ENCODE measurements around the gene ZFP92.

Gene ZFP92

GRCh38 chrX:153439977-153440376, 28.7 kb downstream of the ZFP92 start:
- Histone ChIP-seq H3K9me3 (ENCODE audit: insufficient read depth, low read length, severe bottlenecking) (no peaks in the 10 kb centered on the region), H3K27ac (ENCODE audit: low read length) (no peak overlapping the region), H3K4me1 (ENCODE audit: insufficient read depth, low read length) (no peaks in the 10 kb centered on the region), H4K20me1 (ENCODE audit: insufficient read depth, low read length) (no peaks in the 10 kb centered on the region), H3K4me2 (ENCODE audit: insufficient read depth, low read length) (no peak overlapping the region), H3K36me3 (ENCODE audit: insufficient read depth, low read length) (no peaks in the 10 kb centered on the region), H3K4me3 (ENCODE audit: low read depth in 1 of 2, low read length in 2 of 2) (no peak overlapping the region), H3K27me3 (ENCODE audit: insufficient read depth, low read length, poor library complexity) (no peaks in the 10 kb centered on the region), H2AFZ (ENCODE audit: low read depth, low read length) (no peak overlapping the region), H3K79me2 (ENCODE audit: insufficient read depth, low read length) (no peaks in the 10 kb centered on the region), H3K9ac (ENCODE audit: low read depth, low read length) (no peak overlapping the region)
- no peak for ATAC-seq (ENCODE audit: insufficient read depth, low read depth)
- no peak for DNase-seq
- TF ChIP-seq CTCF (IDR thresholded peaks at IDR 0.05; ENCODE audit: borderline replicate concordance, extremely low read depth, low read length, poor library complexity, severe bottlenecking) (no peak), EZH2 (IDR thresholded peaks at IDR 0.05; ENCODE audit: borderline replicate concordance, low read depth, low read length, severe bottlenecking) (no peak)

GRCh38 chrX:153440556-153441135, 29.4 kb downstream of the ZFP92 start:
- TF ChIP-seq EZH2 (IDR thresholded peaks at IDR 0.05; ENCODE audit: borderline replicate concordance, low read depth, low read length, severe bottlenecking) (no peak), CTCF (IDR thresholded peaks at IDR 0.05; ENCODE audit: borderline replicate concordance, extremely low read depth, low read length, poor library complexity, severe bottlenecking) (no peak)

GRCh38 chrX:153441296-153441695, 30.0 kb downstream of the ZFP92 start:
- no peak for ATAC-seq (ENCODE audit: insufficient read depth, low read depth)
- no peak overlapping the region for H3K4me3 ChIP-seq (ENCODE audit: low read depth in 1 of 2, low read length in 2 of 2)
- no peaks in the 10 kb centered on the region for H3K4me1 ChIP-seq (ENCODE audit: insufficient read depth, low read length)

More at GRCh38 chrX:153440556-153441135, 29.4 kb downstream of the ZFP92 start:
- H3K9ac ChIP-seq (ENCODE audit: low read depth, low read length) = no peak overlapping the region
- H4K20me1 ChIP-seq (ENCODE audit: insufficient read depth, low read length) = no peaks in the 10 kb centered on the region
- no peak overlapping the region for H3K27ac ChIP-seq (ENCODE audit: low read length)
- ATAC-seq (ENCODE audit: insufficient read depth, low read depth) = no peak
- H3K4me2 ChIP-seq (ENCODE audit: insufficient read depth, low read length) = no peak overlapping the region
- H3K4me1 ChIP-seq (ENCODE audit: insufficient read depth, low read length) = no peaks in the 10 kb centered on the region
- no peaks in the 10 kb centered on the region for H3K79me2 ChIP-seq (ENCODE audit: insufficient read depth, low read length)
- no peaks in the 10 kb centered on the region for H3K36me3 ChIP-seq (ENCODE audit: insufficient read depth, low read length)
- H3K27me3 ChIP-seq (ENCODE audit: insufficient read depth, low read length, poor library complexity) = no peaks in the 10 kb centered on the region
- no peak overlapping the region for H3K4me3 ChIP-seq (ENCODE audit: low read depth in 1 of 2, low read length in 2 of 2)
- DNase-seq = no peak
- H3K9me3 ChIP-seq (ENCODE audit: insufficient read depth, low read length, severe bottlenecking) = no peaks in the 10 kb centered on the region
- H2AFZ ChIP-seq (ENCODE audit: low read depth, low read length) = no peak overlapping the region

More at GRCh38 chrX:153441296-153441695, 30.0 kb downstream of the ZFP92 start:
- no peak for DNase-seq
- TF ChIP-seq CTCF (IDR thresholded peaks at IDR 0.05; ENCODE audit: borderline replicate concordance, extremely low read depth, low read length, poor library complexity, severe bottlenecking) (no peak), EZH2 (IDR thresholded peaks at IDR 0.05; ENCODE audit: borderline replicate concordance, low read depth, low read length, severe bottlenecking) (no peak)
- Histone ChIP-seq H3K27ac (ENCODE audit: low read length) (no peak overlapping the region), H3K36me3 (ENCODE audit: insufficient read depth, low read length) (no peaks in the 10 kb centered on the region), H3K9me3 (ENCODE audit: insufficient read depth, low read length, severe bottlenecking) (no peaks in the 10 kb centered on the region), H3K4me2 (ENCODE audit: insufficient read depth, low read length) (no peak overlapping the region), H2AFZ (ENCODE audit: low read depth, low read length) (no peak overlapping the region), H4K20me1 (ENCODE audit: insufficient read depth, low read length) (no peaks in the 10 kb centered on the region), H3K9ac (ENCODE audit: low read depth, low read length) (no peak overlapping the region), H3K27me3 (ENCODE audit: insufficient read depth, low read length, poor library complexity) (no peaks in the 10 kb centered on the region), H3K79me2 (ENCODE audit: insufficient read depth, low read length) (no peaks in the 10 kb centered on the region)
